Measurements from ENCODE around the gene CDKN2B-AS1. TPM values are rescaled to one million over a fixed set of nuclear protein-coding genes. Genes with fewer than 3 reads are reported as not detected.

The CDKN2B-AS1 gene
- total and polyA plus RNA-seq, 2 experiments from 2014 or later, result 0.27 to 0.68 TPM

DNA sequence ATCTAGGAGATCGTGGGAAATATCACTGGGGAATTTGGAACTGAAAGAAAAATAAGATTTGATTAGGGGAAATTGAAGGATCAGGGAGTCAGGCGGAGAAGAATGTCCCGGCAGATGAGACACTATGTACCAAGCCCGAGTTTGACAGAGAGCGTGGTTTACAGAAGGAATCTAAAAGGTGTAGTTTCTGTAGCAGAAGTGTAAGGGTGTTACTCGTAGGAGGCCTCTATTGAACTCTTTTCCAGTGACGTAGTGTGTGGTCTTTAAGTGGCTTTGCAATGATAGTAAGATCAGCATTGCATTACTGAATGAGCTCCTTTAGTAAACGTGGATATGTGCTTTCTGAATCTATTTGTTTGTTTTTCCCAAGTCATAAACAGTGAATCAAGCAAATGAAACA lies 73.8 kb downstream of the CDKN2B-AS1 start:
- Histone ChIP-seq H3K79me2 (no peaks in the 10 kb centered on the region), H3K9me3 (ENCODE audit: low read depth) (no peaks in the 10 kb centered on the region), H3K27me3 (no peaks in the 10 kb centered on the region), H3K4me3 (no peak overlapping the region), H3K9me2 (replicated peaks; ENCODE audit: insufficient read depth) (no peaks in the 10 kb centered on the region), H2AFZ (no peak overlapping the region), H3K36me3 (replicated peaks; ENCODE audit: insufficient read depth, low read depth) (no peaks in the 10 kb centered on the region), H4K20me1 (ENCODE audit: insufficient read depth, poor library complexity, severe bottlenecking) (no peaks in the 10 kb centered on the region), H3K4me2 (no peak overlapping the region), H3K4me1 (ENCODE audit: insufficient read depth) (no peaks in the 10 kb centered on the region), H3K27ac (no peak overlapping the region)
- 86% methylated on average over 8 of the region's 8 CpGs for WGBS (ENCODE audit: low lambda C conversion rate, missing lambda C conversion rate)
- TF ChIP-seq EZH2 (IDR thresholded peaks at IDR 0.05; ENCODE audit: borderline replicate concordance) (no peak), EZH2phosphoT487 (IDR thresholded peaks at IDR 0.05; ENCODE audit: low read depth, severe bottlenecking, unreplicated experiment) (no peak)
- TF ChIP-seq, protein P1, sequence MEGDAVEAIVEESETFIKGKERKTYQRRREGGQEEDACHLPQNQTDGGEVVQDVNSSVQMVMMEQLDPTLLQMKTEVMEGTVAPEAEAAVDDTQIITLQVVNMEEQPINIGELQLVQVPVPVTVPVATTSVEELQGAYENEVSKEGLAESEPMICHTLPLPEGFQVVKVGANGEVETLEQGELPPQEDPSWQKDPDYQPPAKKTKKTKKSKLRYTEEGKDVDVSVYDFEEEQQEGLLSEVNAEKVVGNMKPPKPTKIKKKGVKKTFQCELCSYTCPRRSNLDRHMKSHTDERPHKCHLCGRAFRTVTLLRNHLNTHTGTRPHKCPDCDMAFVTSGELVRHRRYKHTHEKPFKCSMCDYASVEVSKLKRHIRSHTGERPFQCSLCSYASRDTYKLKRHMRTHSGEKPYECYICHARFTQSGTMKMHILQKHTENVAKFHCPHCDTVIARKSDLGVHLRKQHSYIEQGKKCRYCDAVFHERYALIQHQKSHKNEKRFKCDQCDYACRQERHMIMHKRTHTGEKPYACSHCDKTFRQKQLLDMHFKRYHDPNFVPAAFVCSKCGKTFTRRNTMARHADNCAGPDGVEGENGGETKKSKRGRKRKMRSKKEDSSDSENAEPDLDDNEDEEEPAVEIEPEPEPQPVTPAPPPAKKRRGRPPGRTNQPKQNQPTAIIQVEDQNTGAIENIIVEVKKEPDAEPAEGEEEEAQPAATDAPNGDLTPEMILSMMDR (IDR thresholded peaks at IDR 0.05; ENCODE audit: poor library complexity), result no peak
- no peak for DNase-seq (ENCODE audit: low spot score)

DNA sequence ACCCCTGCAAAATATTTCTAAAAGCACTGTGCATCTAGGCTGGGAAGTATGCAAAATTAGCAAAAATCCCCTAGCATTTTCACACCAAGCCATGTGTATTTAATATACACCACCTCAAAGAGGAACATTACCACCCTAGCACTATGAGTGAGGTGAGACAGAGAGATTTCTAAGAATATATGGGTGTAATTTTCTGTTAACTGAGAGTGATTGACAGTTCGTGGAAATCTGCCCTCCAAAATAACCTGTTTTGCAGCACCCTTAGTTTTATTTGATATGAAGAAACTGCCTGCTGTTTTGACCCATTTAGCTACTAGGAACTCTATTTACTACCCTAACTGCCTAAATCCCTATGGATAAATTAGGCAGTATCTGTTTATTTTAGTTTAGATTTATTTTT lies 78.8 kb downstream of the CDKN2B-AS1 start:
- TF ChIP-seq, protein P1 (IDR thresholded peaks at IDR 0.05; ENCODE audit: poor library complexity), result no peak
- TF ChIP-seq EZH2phosphoT487 (IDR thresholded peaks at IDR 0.05; ENCODE audit: low read depth, severe bottlenecking, unreplicated experiment), result no peak
- TF ChIP-seq EZH2 (IDR thresholded peaks at IDR 0.05; ENCODE audit: borderline replicate concordance), result no peak
- H3K4me3 ChIP-seq, result no peak overlapping the region
- H3K9me3 ChIP-seq (ENCODE audit: low read depth), result no peaks in the 10 kb centered on the region
- no peaks in the 10 kb centered on the region for H3K4me1 ChIP-seq (ENCODE audit: insufficient read depth)
- H3K27me3 ChIP-seq, result no peaks in the 10 kb centered on the region
- H3K36me3 ChIP-seq (replicated peaks; ENCODE audit: insufficient read depth, low read depth), result no peaks in the 10 kb centered on the region
- no peaks in the 10 kb centered on the region for H3K9me2 ChIP-seq (replicated peaks; ENCODE audit: insufficient read depth)
- no peak overlapping the region for H3K4me2 ChIP-seq
- no peak for DNase-seq (ENCODE audit: low spot score)
- H3K27ac ChIP-seq, result no peak overlapping the region
- no peak overlapping the region for H2AFZ ChIP-seq
- no peaks in the 10 kb centered on the region for H3K79me2 ChIP-seq
- 67% methylated on average over 1 of the region's 1 CpG for WGBS (ENCODE audit: low lambda C conversion rate, missing lambda C conversion rate)
- no peaks in the 10 kb centered on the region for H4K20me1 ChIP-seq (ENCODE audit: insufficient read depth, poor library complexity, severe bottlenecking)

DNA sequence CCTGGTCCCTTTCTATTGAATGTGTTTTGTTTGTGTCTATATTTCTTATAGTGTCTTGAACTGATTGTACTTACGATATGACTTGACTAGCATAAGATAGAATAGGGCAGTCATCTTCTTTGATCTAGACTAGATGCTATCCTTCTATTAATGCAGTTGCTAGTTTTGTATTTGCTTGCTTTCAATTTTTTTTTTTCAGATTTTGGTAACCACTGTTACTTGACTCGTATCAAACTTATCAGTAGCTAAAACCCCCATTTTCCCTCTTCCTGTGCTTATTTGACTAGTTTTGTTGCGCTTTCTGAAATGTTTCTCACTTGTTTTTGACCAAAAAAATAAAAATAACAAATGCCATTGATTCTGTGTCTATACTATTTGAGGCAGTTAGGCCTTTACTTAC lies 83.5 kb downstream of the CDKN2B-AS1 start:
- H3K27me3 ChIP-seq, result no peaks in the 10 kb centered on the region
- no peaks in the 10 kb centered on the region for H3K36me3 ChIP-seq (replicated peaks; ENCODE audit: insufficient read depth, low read depth)
- H3K9me3 ChIP-seq (ENCODE audit: low read depth), result no peaks in the 10 kb centered on the region
- H3K27ac ChIP-seq, result no peak overlapping the region
- no peaks in the 10 kb centered on the region for H3K79me2 ChIP-seq
- DNase-seq (ENCODE audit: low spot score), result no peak
- 94% methylated on average over 3 of the region's 3 CpGs for WGBS (ENCODE audit: low lambda C conversion rate, missing lambda C conversion rate)
- TF ChIP-seq EZH2 (IDR thresholded peaks at IDR 0.05; ENCODE audit: borderline replicate concordance), result no peak
- TF ChIP-seq EZH2phosphoT487 (IDR thresholded peaks at IDR 0.05; ENCODE audit: low read depth, severe bottlenecking, unreplicated experiment), result no peak
- TF ChIP-seq, protein P1 (IDR thresholded peaks at IDR 0.05; ENCODE audit: poor library complexity), result no peak
- no peaks in the 10 kb centered on the region for H3K9me2 ChIP-seq (replicated peaks; ENCODE audit: insufficient read depth)
- no peaks in the 10 kb centered on the region for H4K20me1 ChIP-seq (ENCODE audit: insufficient read depth, poor library complexity, severe bottlenecking)
- no peak overlapping the region for H3K4me2 ChIP-seq
- no peak overlapping the region for H3K4me3 ChIP-seq
- no peak overlapping the region for H2AFZ ChIP-seq
- H3K4me1 ChIP-seq (ENCODE audit: insufficient read depth), result no peaks in the 10 kb centered on the region

DNA sequence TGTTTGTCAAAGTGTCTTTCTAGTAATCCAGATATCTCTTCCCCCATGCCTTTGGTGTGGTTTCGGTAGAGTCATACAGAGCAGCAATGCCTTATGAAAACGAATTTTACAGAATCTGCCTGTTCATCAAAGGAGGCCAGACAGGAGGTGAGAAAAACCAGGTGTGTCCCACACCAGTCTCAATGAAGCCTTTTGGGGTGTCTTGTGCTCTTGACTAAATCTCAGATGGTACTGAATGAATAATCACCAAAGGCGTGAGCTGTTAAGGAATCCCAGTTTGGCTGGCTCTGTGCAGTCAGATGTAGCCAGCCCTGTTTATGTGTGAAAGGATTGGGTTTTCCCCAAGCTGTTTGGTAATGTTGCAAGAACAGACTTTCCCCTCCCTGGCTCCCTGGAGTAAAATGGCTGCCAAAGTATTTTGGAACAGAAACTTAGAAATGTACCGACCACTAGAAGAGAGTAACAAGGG lies 85.3 kb downstream of the CDKN2B-AS1 start:
- Histone ChIP-seq H2AFZ (no peak overlapping the region), H3K79me2 (no peaks in the 10 kb centered on the region), H3K9me3 (ENCODE audit: low read depth) (no peaks in the 10 kb centered on the region), H3K27ac (no peak overlapping the region), H4K20me1 (ENCODE audit: insufficient read depth, poor library complexity, severe bottlenecking) (no peaks in the 10 kb centered on the region), H3K4me1 (ENCODE audit: insufficient read depth) (no peaks in the 10 kb centered on the region), H3K27me3 (no peaks in the 10 kb centered on the region), H3K9me2 (replicated peaks; ENCODE audit: insufficient read depth) (no peaks in the 10 kb centered on the region), H3K4me2 (no peak overlapping the region), H3K36me3 (replicated peaks; ENCODE audit: insufficient read depth, low read depth) (no peaks in the 10 kb centered on the region), H3K4me3 (no peak overlapping the region)
- no peak for DNase-seq (ENCODE audit: low spot score)
- TF ChIP-seq EZH2phosphoT487 (IDR thresholded peaks at IDR 0.05; ENCODE audit: low read depth, severe bottlenecking, unreplicated experiment) (no peak), EZH2 (IDR thresholded peaks at IDR 0.05; ENCODE audit: borderline replicate concordance) (no peak)
- TF ChIP-seq, protein P1 (IDR thresholded peaks at IDR 0.05; ENCODE audit: poor library complexity), result no peak
- 88% methylated on average over 4 of the region's 4 CpGs for WGBS (ENCODE audit: low lambda C conversion rate, missing lambda C conversion rate)
